ENCODE measurements around the gene MAST4.

GRCh38 chr5:66674802-66675201 lies 78.6 kb downstream of the MAST4 start:
- TF ChIP-seq EP300 (IDR thresholded peaks at IDR 0.05) (no peak), CTCF (IDR thresholded peaks at IDR 0.05) (no peak)

Data from tibial nerve (tissue), 4 donors.